Measurements from ENCODE around the gene SMCO2. TPM values are rescaled to one million over a fixed set of nuclear protein-coding genes. Genes with fewer than 3 reads are reported as not detected.

SMCO2 gene
- total RNA-seq, 1 donor from 2014 or later = not detected

GRCh38 chr12:27545665-27546064 lies 99.1 kb downstream of the SMCO2 start:
- peaks cover 31 to 39% (median 31%) of the 10 kb centered on the region in 3 donors for H3K4me1 ChIP-seq (ENCODE audit: control insufficient read depth in 3 of 3, insufficient read depth in 3 of 3, low read length in 3 of 3)
- peak overlapping the region; percentile 1 to 37 (median 36) for H3K4me3 ChIP-seq (ENCODE audit: low read length in 3 of 3)
- no peak overlapping the region for H3K27ac ChIP-seq (ENCODE audit: low read depth, low read length)
- H3K27me3 ChIP-seq (ENCODE audit: control insufficient read depth in 3 of 3, insufficient read depth in 3 of 3, low read length in 3 of 3) = no peaks in the 10 kb centered on the region
- H3K9ac ChIP-seq (ENCODE audit: low read depth in 1 of 3, low read length in 3 of 3) = peak overlapping the region in 2 of 3 donors; percentile 33 to 71
- no peaks in the 10 kb centered on the region for H3K9me3 ChIP-seq (ENCODE audit: control insufficient read depth in 3 of 3, low read length in 3 of 3)
- no peaks in the 10 kb centered on the region for H3K36me3 ChIP-seq (ENCODE audit: control insufficient read depth in 3 of 3, insufficient read depth in 3 of 3, low read length in 3 of 3)

GRCh38 chr12:27547592-27547991 lies 101.1 kb downstream of the SMCO2 start:
- peaks cover 44 to 51% (median 47%) of the 10 kb centered on the region in 3 donors for H3K4me1 ChIP-seq (ENCODE audit: control insufficient read depth in 3 of 3, insufficient read depth in 3 of 3, low read length in 3 of 3)
- no peaks in the 10 kb centered on the region for H3K27me3 ChIP-seq (ENCODE audit: control insufficient read depth in 3 of 3, insufficient read depth in 3 of 3, low read length in 3 of 3)
- no peak overlapping the region for H3K27ac ChIP-seq (ENCODE audit: low read depth, low read length)
- H3K4me3 ChIP-seq (ENCODE audit: low read length in 3 of 3) = no peak overlapping the region
- no peaks in the 10 kb centered on the region for H3K36me3 ChIP-seq (ENCODE audit: control insufficient read depth in 3 of 3, insufficient read depth in 3 of 3, low read length in 3 of 3)
- no peak overlapping the region for H3K9ac ChIP-seq (ENCODE audit: low read depth in 1 of 3, low read length in 3 of 3)
- H3K9me3 ChIP-seq (ENCODE audit: control insufficient read depth in 3 of 3, low read length in 3 of 3) = no peaks in the 10 kb centered on the region

GRCh38 chr12:27548301-27549199 lies 102.0 kb downstream of the SMCO2 start:
- peak overlapping the region; percentile 77 for H3K27ac ChIP-seq (ENCODE audit: low read depth, low read length)
- no peaks in the 10 kb centered on the region for H3K36me3 ChIP-seq (ENCODE audit: control insufficient read depth in 3 of 3, insufficient read depth in 3 of 3, low read length in 3 of 3)
- no peak overlapping the region for H3K9ac ChIP-seq (ENCODE audit: low read depth in 1 of 3, low read length in 3 of 3)
- H3K27me3 ChIP-seq (ENCODE audit: control insufficient read depth in 3 of 3, insufficient read depth in 3 of 3, low read length in 3 of 3) = no peaks in the 10 kb centered on the region
- H3K9me3 ChIP-seq (ENCODE audit: control insufficient read depth in 3 of 3, low read length in 3 of 3) = no peaks in the 10 kb centered on the region
- peak overlapping the region in 1 of 3 donors; percentile 25 for H3K4me3 ChIP-seq (ENCODE audit: low read length in 3 of 3)
- H3K4me1 ChIP-seq (ENCODE audit: control insufficient read depth in 3 of 3, insufficient read depth in 3 of 3, low read length in 3 of 3) = peaks cover 50 to 58% (median 56%) of the 10 kb centered on the region in 3 donors

GRCh38 chr12:27549236-27549800 lies 102.8 kb downstream of the SMCO2 start:
- Histone ChIP-seq H3K4me1 (ENCODE audit: control insufficient read depth in 3 of 3, insufficient read depth in 3 of 3, low read length in 3 of 3) (peaks cover 50 to 62% (median 62%) of the 10 kb centered on the region in 3 donors), H3K9me3 (ENCODE audit: control insufficient read depth in 3 of 3, low read length in 3 of 3) (no peaks in the 10 kb centered on the region), H3K36me3 (ENCODE audit: control insufficient read depth in 3 of 3, insufficient read depth in 3 of 3, low read length in 3 of 3) (no peaks in the 10 kb centered on the region), H3K27ac (ENCODE audit: low read depth, low read length) (peak overlapping the region; percentile 77), H3K4me3 (ENCODE audit: low read length in 3 of 3) (peak overlapping the region; percentile 48 to 55 (median 53)), H3K27me3 (ENCODE audit: control insufficient read depth in 3 of 3, insufficient read depth in 3 of 3, low read length in 3 of 3) (no peaks in the 10 kb centered on the region), H3K9ac (ENCODE audit: low read depth in 1 of 3, low read length in 3 of 3) (peak overlapping the region in 2 of 3 donors; percentile 44 to 61)

GRCh38 chr12:27549801-27550652 lies 103.5 kb downstream of the SMCO2 start:
- H3K4me3 ChIP-seq (ENCODE audit: low read length in 3 of 3) = peak overlapping the region; percentile 48 to 55 (median 53)

GRCh38 chr12:27550653-27550975 lies 104.1 kb downstream of the SMCO2 start:
- no peaks in the 10 kb centered on the region for H3K36me3 ChIP-seq (ENCODE audit: control insufficient read depth in 3 of 3, insufficient read depth in 3 of 3, low read length in 3 of 3)
- H3K27me3 ChIP-seq (ENCODE audit: control insufficient read depth in 3 of 3, insufficient read depth in 3 of 3, low read length in 3 of 3) = no peaks in the 10 kb centered on the region
- H3K9ac ChIP-seq (ENCODE audit: low read depth in 1 of 3, low read length in 3 of 3) = no peak overlapping the region
- no peak overlapping the region for H3K4me3 ChIP-seq (ENCODE audit: low read length in 3 of 3)
- H3K9me3 ChIP-seq (ENCODE audit: control insufficient read depth in 3 of 3, low read length in 3 of 3) = no peaks in the 10 kb centered on the region
- peak overlapping the region; percentile 77 for H3K27ac ChIP-seq (ENCODE audit: low read depth, low read length)
- H3K4me1 ChIP-seq (ENCODE audit: control insufficient read depth in 3 of 3, insufficient read depth in 3 of 3, low read length in 3 of 3) = peaks cover 57 to 69% (median 65%) of the 10 kb centered on the region in 3 donors

More at GRCh38 chr12:27549801-27550652, 103.5 kb downstream of the SMCO2 start:
- H3K9ac ChIP-seq (ENCODE audit: low read depth in 1 of 3, low read length in 3 of 3) = peak overlapping the region in 2 of 3 donors; percentile 44 to 61
- H3K27me3 ChIP-seq (ENCODE audit: control insufficient read depth in 3 of 3, insufficient read depth in 3 of 3, low read length in 3 of 3) = no peaks in the 10 kb centered on the region
- H3K27ac ChIP-seq (ENCODE audit: low read depth, low read length) = peak overlapping the region; percentile 77
- no peaks in the 10 kb centered on the region for H3K36me3 ChIP-seq (ENCODE audit: control insufficient read depth in 3 of 3, insufficient read depth in 3 of 3, low read length in 3 of 3)
- no peaks in the 10 kb centered on the region for H3K9me3 ChIP-seq (ENCODE audit: control insufficient read depth in 3 of 3, low read length in 3 of 3)
- H3K4me1 ChIP-seq (ENCODE audit: control insufficient read depth in 3 of 3, insufficient read depth in 3 of 3, low read length in 3 of 3) = peaks cover 56 to 69% (median 68%) of the 10 kb centered on the region in 3 donors

GRCh38 chr12:27551172-27551840 lies 104.8 kb downstream of the SMCO2 start:
- H3K27me3 ChIP-seq (ENCODE audit: control insufficient read depth in 3 of 3, insufficient read depth in 3 of 3, low read length in 3 of 3) = no peaks in the 10 kb centered on the region
- no peak overlapping the region for H3K9ac ChIP-seq (ENCODE audit: low read depth in 1 of 3, low read length in 3 of 3)
- peaks cover 56 to 72% (median 61%) of the 10 kb centered on the region in 3 donors for H3K4me1 ChIP-seq (ENCODE audit: control insufficient read depth in 3 of 3, insufficient read depth in 3 of 3, low read length in 3 of 3)

More at GRCh38 chr12:27551172-27551840, 104.8 kb downstream of the SMCO2 start:
- Histone ChIP-seq H3K27ac (ENCODE audit: low read depth, low read length) (peak overlapping the region; percentile 73), H3K4me3 (ENCODE audit: low read length in 3 of 3) (peak overlapping the region; percentile 34 to 54 (median 49)), H3K9me3 (ENCODE audit: control insufficient read depth in 3 of 3, low read length in 3 of 3) (no peaks in the 10 kb centered on the region), H3K36me3 (ENCODE audit: control insufficient read depth in 3 of 3, insufficient read depth in 3 of 3, low read length in 3 of 3) (no peaks in the 10 kb centered on the region)
